HCEC 1CT (cell line): ENCODE results near the gene DCP1A.
A peak's percentile ranks its signal among the peaks of the same experiment; 100 is the strongest.

Experiments used
- DNase-seq: peaks from one replicate; pipeline ENCODE4 v3.0.0-alpha.2; 2017

DCP1A gene

DNA sequence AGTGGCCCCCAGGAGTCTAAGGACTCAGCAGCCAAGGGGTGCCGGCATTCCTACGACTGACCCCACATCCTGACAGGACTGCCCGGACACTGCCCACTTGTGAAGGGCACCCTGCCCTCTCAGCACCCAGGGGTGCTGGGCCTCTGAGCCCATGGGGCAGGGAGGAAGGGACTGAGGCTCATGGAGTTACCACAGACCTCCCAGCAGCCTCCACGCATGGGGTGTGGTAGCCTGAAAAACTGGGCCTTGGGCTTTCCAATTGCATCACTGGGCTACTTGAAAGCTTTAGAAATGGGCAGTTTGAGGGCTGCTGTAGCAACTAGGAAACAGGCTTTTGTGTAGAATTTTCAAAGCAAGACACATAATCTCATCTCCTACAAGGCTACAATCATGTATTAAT, 104.7 kb downstream of the DCP1A start:
- DNase-seq: no peak

DNA sequence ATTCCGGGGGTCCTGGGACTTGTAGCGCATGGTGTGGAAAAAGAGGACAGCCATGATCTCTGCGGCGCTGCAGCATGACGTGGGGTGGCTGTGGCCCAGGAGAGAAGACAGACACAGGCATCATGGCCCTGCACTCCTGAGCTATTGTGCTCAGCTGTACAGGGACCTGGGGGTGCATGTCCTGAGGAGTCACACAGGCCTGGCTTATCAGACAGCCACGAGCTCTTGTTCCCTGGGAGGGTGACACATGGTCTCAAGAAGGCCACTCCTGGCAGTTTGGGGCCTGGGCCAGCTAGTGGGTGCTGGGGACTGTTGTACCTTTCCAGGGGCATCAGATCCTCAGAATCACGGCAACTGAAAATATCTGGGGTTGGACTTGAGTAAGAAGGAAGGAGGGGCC, 105.2 kb downstream of the DCP1A start:
- DNase-seq: no peak

DNA sequence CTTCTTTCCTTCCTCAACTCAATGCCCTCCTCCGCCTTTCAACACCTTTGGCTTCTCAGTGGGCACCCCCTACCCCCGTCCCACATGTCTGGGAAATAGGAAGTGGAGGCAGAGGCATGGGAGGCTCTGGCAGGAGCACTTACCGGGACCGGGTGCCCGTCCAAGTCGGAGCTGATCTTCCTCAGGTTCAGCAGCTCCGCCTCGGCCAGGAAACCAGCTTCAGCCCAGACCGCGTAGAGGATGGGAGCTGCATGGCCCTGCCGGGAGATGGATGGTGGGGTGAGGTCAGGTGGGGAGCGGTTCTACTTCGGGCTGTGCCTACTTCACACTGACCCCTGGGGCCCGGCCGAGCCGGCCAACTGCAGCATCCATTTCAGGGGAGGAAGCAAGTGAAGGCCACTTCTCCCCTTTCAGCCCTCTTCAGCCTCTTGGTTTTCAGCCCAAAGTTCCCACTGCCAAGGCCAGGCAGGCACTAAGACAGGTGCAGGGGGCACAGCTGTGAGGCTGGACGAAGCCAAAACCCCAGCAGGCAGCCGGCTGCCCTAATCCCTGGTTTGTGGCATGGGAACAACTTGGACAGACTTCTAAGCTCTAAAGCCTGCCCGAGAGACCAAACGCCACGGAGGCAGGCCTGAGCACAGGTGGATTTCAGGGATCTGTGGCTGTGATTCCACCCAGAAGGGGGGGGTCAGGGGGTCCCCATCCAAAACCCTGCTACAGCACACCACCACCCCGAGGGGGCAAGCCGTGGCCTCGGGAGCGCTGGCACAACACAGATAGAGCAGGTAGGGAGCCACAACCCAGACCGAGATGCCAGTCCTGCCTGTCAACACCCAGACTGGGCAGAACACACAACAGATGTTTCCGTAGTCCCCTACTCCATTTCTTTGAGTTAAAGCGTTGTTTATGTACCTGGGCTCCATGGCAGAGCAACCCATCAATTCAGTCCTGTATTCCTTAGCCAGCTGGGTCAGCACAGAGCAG, 106.1 kb downstream of the DCP1A start:
- DNase-seq: no peak

DNA sequence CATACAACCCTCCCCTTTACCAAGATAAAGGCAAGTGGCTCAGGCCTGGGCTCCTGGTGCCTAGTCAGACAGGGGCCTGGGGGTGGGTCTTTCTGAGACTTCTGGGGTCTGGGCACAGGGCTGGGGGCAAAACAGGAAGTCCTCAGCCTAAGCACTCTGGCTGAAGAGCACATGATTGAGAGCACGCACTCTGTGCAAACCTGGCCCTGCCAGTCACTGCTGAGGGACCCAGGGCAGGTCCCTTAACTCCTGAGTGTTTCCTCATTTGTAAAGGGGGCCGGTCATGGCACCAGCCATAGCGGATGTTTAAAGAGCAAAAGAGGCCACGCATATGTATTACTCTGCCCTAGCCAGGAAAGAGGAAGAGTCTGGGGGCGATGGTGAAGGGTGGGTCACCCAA, 107.5 kb downstream of the DCP1A start:
- DNase-seq: no peak

DNA sequence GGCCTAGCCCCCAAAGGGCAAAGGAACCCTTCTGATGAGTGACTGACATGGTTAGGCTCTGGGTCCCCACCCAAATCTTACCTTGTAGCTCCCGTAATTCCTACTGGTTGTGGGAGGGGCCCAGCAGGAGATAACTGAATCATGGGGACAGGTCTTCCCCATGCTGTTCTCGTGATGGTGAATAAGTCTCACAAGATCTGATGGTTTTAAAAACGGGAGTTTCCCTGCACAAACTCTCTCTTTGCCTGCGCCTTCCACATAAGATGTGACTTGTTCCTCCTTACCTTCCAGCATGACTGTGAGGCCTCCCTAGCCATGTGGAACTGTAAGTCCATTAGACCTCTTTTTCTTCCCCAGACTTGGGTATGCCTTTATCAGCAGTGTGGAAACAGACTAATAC, 108.5 kb downstream of the DCP1A start:
- DNase-seq: no peak

DNA sequence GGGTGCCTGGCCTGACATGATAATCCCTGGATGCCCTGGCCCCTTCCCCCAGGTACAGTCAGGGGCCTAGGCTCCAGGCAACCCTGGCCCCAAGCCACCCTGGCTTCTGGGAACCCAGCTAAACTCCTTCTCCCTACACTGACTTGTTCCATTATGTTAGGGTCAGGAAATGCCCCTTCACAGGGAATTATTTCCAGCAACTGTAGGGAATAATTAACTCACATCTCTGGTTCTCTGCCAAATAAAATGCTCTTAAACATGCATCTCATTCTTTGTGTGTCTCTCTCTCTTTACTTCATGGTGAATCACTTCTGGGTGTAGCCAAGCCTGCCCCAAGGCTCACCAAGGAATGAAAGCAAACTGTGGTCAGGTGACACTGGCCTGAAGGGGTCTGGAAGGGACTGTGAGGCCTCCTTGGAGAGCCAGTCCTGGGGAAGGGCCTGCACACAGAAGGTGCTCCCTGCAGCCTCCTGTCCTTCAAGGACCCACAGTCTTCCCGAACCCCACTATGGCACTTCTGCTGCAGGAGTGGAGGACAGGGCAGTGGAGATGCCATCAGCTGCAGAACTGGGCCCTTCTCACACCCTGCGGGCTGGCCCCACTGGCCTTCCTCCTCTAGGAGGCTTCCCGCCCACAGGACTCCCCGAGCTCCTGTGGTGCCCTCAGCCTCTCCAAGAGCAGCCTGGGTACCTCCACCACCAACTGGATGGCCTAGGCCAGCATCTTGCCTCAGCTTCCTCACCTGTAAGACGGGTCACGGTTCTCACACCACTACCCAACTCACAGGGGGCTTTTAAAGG, 109.1 kb downstream of the DCP1A start:
- DNase-seq: peak; percentile 93

DNA sequence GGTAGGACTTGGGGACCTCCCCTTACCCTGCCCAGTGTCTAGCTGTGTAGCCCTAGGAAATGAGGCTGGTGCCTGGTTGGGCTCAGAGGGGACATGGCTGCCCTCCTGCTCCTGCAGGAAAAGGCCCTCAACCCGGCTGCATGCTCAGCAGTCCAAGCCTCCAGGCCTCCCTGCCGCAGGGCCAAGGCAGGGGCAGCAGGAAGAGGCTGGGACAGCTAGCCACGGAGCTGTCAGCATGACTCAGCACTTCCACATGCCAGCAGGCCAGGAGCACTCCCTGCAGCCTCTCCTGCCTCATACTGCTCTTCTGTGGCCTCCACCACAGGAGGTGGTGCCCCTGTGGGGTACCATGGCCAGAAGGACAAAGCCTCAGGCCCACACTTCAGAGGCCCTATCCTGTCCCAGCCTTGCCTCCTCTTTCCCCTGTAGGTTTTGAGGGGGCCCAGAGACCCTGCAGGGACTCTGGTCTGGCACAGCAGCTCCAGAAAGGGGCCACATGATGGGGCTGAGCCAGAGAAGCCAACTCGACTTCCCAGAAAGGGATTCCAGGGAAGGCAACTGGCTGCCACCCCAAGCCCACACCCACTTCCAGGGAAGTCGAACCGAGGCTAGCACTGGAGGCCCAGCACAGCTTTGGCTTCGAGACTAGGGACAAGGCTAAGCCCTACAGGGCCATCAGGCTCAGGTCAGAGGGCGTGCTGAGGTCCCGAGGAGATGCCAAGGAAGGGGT, 111.1 kb downstream of the DCP1A start:
- peak; percentile 88 for DNase-seq

DNA sequence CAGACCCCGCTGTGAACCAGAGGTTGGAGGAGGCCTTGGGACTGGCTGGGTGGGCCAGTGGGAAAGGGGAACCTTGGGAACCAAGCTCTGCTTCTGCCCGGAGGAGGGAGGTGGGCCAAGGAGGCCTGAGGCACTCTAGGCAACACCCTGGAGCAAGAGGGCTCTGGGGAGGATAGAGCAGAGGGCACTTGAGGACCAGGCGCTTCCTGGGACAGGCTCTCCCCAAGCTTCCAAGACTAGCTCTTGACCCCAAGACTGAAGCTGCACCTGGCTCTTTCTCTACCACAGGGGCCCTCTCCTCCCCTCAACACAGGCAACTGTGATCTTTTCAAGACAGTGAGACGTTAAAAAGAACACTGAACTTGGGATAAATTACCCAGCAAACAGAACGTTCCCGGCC, 111.8 kb downstream of the DCP1A start:
- DNase-seq: no peak

DNA sequence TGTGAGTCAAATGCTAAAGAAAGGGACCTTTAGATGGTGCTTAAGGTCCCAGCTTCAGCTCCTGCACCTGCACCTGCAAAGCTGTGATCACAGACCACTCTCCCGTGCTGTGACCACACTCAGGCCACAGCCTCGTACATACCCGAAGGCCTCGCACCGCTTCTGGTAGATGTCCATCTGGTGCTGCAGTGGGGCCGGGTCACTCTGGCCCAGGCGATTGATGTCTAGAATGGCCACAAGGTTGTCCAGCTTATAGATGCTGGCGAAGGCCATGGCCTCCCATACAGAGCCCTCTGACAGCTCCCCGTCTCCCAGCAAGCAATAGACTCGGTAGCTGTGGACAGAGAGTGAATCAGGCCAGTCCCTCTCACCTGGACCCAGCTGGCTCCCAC, 112.5 kb downstream of the DCP1A start:
- no peak for DNase-seq

DNA sequence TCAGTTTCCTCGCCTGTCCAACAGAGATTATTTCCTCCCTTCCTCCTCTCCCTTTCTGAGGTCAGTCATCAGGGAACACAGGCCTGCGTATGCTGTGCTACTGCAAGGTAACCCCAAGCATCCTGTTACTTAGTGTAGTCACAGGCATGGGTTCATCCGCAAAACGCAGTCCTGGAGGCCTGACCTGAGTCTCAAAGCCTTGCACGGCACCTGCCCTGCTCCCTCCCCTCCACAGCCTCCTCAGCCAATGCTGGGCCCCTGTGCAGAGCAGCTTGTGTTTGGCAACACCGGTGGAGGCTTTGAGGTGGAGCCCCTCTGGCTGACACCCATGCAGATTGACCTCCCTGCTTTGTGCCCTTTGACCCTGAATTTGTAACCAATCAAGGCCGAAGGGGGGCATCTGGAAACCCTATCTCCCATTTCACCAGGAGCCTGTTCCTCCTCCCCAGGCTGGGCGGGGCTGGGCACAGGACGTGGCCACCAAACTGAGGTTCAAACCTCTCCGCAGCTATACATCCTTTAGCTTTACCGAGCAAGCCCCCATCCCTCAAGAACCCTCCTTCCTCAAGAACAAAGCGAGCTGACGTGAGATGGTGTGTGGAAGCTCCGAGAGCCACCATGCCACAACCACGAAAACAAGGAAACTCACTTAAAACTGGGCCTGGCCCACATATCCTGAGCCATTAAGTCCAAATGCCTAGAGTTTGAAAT, 113.1 kb downstream of the DCP1A start:
- DNase-seq: no peak
